HG03196 (cell line): ENCODE data around the gene ODF4.
"Not testable (repeated sequence)": the region's sequence is repeated elsewhere in the genome, so short reads cannot be mapped to it uniquely, and the experiment has no call there.

ENCODE experiments used
- ATAC-seq: cut with Tn5 transposase; IDR thresholded peaks from one replicate; pipeline ENCODE4 v1.9.1; 2021; ENCODE audit not compliant: unreplicated experiment

ODF4 gene

DNA sequence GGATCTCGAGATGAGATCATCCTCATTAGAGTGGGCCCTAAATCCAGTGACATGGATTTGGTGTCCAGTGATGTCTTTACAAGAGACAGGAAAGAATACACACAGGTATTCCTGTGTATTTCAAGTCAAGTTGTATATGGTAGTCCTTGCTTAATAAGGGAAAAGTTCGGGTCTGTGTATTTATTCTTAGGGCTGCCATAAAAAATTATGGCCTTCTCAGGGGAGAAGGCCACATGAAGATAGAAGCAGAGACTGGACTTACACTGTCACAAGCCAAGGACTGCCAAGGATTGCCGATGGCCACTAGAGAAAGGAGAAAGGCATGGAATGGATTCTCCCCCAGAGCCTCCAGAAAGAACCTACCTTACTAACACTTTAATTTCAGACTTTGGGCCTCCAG lies 28.6 kb downstream of the ODF4 start:
- no peak for ATAC-seq

DNA sequence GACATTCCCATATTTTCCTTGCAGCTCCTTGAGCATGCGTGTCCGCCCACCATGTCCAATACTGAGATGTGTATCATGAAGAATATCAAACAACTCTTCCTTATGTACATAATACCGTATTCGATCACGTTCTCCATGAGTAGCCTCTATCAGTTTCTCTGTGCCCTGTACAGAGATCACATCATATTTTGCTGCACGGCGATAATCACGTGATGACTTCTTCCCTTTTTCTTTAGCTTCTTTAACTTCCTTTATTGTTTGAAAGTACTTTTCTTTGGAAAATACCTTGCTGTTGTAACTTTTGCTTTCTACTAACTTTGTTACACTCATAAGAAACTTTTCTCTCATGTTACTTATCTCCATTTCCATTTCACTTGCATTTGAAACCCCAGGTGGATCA lies 30.3 kb downstream of the ODF4 start:
- ATAC-seq, result no peak

DNA sequence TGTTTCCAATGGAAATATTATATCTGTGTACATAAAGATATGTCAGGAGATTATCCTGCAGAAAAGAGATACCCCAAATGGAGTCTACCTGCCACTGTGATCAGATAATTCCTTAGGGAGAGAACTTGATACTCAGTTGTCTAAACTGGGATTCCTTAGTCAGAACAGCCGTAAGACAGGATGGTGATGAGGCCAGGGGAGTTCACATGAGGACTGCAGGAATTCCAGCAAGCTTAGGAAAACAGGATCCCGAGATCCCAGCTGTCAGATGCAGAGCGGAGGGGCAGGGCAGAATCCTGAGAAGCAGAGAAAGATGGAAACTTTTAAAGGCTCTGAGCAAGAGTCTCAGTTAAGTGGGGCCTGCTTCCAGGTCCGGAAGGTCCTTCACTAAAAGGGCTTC lies 32.1 kb downstream of the ODF4 start:
- ATAC-seq, result no peak

DNA sequence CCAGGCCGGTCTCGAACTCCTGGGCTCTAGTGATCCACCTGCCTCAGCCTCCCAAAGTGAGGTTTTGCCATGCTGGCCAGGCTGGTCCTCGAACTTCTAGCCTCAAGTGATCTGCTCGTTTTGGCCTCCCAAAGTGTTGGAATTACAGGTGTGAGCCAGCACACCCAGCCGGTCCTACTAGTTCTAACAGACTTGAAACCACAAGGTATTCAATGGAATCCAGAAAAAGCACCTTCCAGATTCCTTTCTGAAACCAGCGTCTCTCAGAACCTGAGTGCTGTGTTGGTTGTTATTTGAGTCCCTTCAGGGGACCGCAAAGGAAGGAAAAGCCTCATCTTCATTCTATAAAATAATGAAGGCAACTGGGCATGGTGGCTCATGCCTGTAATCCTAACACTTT lies 32.8 kb downstream of the ODF4 start:
- no peak for ATAC-seq

DNA sequence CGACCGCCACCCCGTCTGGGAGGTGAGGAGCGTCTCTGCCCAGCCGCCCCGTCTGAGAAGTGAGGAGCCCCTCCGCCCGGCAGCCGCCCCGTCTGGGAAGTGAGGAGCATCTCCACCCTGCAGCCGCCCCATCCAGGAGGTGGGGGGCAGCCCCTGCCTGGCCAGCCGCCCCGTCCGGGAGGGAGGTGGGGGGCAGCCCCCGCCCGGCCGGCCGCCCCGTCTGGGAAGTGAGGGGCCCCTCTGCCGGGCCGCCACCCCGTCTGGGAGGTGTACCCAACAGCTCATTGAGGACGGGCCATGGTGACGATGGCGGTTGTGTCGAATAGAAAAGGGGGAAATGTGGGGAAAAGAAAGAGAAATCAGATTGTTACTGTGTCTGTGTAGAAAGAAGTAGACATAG lies 34.2 kb downstream of the ODF4 start:
- ATAC-seq, result not testable (repeated sequence)

DNA sequence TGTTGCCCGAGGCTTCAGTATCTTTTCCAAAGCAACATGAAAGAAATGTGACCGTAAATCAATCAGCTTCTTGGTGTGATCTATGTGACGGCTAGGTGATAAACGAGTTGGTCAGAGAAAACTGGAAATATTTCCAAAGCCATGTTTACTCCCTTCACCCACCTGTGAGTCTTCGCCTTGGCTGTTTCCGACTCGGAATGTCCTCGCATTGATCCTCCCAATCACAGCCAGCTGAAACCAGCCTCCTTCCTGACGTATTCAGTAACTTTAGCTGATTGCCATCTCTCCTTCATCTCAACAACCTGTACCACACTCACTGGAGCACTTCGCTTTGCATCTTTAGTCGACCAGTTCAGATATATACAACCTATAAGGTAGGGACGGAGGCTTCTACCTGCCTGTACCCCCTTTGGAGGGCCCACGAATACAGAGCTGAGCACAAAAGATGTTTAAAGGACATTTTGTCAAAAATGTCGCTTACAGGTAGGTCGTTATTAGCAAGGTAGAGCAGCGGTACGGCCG lies 36.2 kb downstream of the ODF4 start:
- no peak for ATAC-seq

DNA sequence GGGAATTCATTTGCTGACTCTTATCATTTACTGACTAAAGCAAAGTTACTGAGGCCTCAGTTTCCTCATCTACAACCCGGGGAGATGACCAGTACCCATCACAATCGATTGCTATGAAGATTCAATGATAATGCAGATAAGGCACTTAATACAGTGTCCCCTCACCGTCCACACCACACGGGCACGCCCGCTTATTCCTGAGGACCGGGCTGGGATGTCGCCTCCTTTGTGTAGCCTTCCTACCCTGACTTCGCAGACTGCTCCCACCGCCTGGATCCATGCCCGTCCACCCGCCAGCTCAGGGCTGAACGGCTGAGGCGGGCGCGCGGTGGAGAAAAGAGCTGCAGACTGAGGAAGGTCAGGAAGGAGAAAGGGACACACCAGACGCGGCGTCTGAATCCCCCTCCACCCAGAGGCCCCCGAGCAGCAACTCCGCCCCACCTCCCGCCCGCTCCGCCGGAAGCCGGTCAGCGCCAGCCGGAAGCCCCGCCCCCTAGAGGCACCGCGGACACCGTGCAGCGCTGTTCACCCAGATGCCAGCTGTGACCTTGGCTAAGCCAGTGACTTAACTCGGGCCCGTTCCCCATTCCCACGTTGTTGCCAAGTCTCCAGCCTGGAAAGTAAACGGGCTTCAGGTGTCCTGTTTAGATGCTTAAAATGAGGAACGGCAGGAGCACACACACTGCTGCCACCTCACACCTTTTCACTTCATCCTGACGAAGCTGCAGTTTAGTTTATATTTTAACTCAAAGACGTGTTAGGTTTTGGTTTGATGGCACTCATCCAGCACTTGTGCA lies 36.8 kb downstream of the ODF4 start, which contains the start of gene KRABD2:
TSS of gene KRABD2 (minus strand) at position 434 of the 797 bp plus-strand sequence.
- peak; percentile 91 for ATAC-seq

DNA sequence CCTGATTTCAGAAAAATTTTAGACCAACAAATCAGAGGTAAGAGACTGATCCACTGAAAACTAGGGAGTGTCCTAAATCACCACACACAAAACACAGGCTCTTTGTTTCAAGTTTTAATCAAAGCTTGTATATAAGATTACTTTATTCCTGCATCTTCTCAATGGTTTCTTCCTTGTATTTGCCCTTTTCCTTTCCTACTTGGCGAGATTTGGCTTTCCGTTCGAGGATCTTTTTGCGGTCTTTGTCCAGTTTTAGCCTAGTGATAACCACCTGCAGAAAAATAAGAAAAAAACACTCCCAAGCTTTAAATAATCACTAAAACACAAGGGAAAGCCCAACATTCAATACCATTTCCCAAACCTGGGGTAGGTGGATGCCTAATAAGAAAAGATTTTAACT lies 37.8 kb downstream of the ODF4 start:
- no peak for ATAC-seq

DNA sequence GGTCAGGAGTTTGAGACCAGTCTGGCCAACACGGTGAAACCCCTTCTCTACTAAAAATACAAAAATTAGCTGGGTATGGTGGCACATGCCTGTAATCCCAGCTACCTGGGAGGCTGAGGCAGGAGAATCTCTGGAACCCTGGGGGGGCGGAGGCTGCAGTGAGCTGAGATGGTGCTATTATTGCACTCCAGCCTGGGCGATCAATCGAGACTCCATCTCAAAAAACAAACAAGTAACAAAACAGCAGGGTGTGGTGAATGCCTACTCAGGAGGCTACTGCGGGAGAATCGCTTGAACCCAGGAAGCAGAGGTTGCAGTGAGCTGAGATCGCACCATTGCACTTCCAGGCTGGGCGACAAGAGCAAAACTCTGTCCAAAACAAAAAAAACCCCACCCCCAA lies 38.5 kb downstream of the ODF4 start:
- not testable (repeated sequence) for ATAC-seq

DNA sequence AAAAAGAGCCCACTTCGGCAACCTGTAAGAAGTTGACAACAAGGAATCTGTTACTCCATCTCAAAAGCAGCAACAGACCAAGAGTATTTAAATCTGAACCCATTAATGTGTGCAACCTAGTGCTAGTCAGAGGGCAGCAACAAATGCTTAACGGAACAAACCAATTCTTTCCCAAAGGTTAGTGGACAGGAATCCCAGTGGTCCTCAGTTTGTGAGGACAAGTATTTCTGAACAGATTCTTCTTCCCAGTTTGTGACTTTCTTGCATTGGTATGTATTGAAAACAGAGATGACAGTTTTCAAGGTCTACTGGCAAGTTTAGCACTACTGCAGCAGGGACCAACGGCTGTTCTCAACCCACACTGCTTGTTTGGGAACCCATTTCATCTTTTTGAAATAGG lies 40.4 kb downstream of the ODF4 start:
- ATAC-seq, result no peak

DNA sequence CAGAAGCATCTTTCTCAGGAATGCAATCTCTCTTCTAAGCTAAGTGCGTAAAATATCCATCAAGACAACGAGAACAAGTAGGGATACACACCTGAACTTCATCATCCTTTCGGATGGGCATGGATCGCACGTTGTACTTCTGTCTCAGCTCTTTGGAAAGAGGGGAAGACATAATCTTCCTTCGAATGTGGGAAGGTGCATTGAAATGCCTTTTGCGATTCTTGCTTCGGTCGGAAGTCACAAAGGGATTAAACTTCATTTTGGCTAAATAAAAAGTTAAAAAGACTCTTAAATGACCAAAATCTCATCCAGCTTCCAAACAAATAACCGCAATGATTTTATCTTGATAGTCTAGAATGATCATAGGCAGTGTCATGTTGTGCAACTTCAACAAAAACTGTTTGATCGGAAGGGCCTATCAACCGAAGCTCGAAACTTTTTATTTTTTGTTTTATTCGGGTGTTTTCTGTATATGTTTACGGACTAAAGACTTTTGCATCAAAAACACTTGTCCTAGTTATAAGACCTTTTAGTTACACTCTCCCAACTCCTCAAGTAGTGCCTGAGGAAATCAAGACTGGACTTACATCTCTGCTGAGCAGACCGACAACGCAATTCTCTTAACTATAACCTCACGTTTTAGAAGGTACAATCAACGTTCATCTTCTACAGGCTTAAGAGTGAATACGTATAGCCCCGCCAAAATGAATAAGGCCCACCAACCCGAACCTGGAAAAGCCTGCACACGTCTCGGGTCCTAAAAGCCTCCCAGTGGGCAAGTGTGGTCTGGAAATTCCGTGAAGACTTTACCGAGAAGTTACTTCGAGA lies 42.6 kb downstream of the ODF4 start:
- no peak for ATAC-seq

DNA sequence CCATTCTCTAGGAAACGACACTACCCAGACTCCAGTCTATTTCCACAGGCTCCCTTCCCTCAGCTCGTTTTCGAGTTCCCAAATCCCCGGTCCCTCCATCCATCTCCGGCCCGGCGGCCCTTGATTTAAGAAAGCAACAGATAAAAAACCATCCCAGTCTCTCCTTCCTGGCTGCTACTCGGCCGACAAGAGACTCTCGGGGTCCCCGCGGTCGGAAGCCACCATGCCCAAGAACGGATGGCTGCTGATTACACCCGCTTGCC lies 43.2 kb downstream of the ODF4 start:
- no peak for ATAC-seq

DNA sequence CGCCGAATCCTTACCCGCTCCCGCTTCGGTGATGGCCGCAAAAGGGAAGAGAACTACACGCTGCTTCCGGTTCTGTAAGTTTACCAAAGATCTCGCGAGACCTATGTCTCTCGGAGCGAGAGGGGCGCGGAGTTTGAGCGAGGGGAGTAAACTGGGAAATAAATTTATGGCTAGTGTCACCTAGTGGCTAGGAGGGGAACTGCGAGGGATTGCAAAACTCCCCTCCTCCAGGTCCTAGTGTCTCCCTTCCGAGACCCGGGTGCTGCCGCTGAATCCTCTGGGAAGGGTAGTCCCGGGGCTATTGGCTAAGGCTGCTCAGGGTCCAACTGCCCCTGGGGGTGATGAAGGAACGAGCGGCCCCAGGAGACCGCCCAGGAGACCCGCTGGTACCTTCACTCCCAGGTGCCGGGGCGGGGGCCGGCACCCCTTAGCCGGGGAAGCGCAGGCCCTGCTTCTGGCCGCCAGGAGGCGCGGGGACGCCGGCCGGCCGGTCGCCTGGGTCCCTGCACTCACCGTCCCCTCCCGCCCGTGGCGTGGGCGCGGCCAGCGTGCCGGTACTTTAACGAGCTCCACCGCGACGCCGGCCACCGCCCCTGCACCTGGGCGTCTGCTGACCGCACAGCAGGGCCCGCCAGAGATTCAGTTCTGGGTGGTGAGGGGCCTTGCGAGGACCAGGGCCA lies 43.6 kb downstream of the ODF4 start, which contains the start of gene RPL26:
TSS of gene RPL26 (minus strand) at position 51 of the 680 bp plus-strand sequence. CDS start 883 bp downstream, outside the sequence.
- ATAC-seq, result peak; percentile 92

DNA sequence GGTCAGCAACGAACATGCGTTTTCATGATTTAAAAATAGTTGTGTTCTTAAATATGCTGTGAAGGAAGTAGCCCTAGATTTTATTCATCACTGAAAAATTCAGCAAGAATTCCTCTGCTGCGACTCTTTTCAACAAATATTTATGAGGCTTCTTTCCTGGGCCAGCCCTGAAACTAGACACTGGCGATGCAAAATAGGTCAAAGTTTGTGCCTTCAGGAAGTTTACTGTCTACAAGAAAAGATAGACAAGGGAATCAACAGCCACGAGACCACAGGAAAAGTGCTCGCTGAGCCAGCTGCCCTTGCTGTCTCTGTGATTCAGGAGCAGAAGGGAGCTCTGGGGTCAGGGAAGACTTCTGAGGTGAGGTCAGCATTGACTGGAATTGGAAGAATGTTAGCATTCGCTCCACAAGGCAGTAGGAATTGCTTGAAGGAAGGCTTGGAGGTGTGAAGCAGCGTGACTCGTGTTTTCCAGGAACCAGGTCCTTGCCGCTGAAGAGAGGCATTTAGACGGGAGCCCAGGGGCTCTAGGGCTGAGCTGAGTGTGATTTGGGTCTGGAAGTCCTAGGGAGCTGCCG lies 45.2 kb downstream of the ODF4 start:
- ATAC-seq, result no peak

DNA sequence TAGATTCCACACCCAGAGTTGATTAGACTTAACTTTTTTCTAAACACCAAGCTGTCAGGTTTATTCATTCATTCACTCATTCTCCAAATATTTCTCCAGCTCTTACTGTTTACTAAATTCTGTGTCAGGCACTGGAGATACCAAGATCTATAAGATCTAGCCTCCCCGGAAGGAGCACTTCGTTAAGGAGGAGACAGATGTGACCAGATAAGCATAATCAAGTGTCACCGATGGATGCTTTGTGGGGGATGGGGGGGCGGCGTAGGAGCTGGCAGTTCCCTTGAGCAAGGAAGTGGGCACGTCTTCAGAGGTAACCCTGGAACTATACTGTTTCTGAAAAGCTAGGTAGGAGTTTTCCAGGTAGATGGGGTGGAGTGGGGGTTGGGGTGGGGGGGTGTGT lies 47.2 kb downstream of the ODF4 start:
- no peak for ATAC-seq

DNA sequence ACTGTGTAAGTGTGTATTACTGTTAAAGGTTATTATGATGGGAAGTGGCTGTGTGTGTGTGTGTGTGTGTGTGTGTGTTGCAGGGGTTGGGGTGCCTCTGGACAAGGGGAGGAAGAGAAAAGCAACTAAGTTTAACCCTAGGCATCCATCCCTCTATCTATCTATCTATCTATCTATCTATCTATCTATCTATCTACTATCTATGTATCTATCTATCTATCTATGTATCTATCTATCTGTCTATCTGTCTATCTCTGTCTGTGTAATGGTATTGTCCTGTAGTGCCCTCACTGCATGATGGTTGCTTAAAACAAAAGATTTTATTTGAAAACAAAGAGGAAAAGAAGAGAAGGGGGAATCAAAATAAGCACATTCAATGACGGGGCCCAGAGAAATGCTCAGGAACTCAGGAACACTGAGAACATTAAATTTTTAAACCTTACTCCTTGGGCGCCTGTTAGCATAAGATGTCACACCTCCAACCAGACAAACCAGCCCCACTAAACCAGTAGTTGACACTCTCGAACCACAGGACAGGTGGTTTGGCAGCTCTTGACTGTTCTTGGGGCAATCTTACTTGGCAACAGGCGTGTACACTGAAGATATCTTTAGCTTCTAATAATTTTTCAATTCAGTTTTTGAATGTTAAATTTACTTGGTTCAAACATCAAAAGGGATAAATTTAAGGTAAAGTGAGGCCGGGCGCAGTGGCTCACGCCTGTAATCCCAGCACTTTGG lies 48.4 kb downstream of the ODF4 start:
- no peak for ATAC-seq

DNA sequence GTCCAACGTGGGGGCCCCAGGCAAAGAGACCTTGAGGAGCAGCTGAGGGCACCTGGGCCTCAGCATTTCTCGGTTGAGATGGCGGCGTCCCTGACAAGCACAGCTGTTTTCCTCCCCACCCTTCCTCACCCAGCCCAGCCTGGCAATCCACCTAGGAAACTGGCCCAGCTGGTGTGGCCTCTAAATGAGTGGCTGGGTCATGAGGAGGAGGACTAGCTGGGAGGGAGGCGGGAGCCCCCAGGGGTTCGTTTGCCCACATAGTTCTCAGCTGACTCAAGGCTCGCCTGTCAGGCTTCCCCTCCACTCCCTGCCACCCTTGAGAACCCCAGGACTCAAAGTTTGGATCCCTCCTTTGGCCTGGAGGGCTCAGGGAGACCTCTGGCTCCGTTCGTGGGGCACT lies 52.1 kb downstream of the ODF4 start:
- ATAC-seq, result no peak

DNA sequence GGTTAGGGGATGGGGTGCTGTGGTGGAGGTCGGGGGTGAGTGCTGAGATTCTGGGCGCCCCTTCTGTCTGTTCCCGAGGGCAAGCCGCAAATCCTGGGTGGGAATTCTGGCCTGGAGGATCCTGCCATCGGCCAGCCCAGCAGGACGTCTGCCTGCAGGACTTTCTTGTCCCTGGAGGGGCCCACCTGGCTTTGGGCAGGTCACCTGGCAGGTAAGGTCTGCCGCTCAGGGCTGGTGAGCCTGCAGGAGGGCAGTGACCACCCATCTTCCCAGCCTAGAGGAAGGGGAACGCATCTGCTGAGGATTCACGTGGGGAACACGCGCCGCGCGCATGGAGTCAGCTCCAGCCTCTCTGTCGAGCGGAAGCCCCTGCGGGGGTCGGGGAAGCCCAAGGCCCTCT lies 52.6 kb downstream of the ODF4 start:
- no peak for ATAC-seq

DNA sequence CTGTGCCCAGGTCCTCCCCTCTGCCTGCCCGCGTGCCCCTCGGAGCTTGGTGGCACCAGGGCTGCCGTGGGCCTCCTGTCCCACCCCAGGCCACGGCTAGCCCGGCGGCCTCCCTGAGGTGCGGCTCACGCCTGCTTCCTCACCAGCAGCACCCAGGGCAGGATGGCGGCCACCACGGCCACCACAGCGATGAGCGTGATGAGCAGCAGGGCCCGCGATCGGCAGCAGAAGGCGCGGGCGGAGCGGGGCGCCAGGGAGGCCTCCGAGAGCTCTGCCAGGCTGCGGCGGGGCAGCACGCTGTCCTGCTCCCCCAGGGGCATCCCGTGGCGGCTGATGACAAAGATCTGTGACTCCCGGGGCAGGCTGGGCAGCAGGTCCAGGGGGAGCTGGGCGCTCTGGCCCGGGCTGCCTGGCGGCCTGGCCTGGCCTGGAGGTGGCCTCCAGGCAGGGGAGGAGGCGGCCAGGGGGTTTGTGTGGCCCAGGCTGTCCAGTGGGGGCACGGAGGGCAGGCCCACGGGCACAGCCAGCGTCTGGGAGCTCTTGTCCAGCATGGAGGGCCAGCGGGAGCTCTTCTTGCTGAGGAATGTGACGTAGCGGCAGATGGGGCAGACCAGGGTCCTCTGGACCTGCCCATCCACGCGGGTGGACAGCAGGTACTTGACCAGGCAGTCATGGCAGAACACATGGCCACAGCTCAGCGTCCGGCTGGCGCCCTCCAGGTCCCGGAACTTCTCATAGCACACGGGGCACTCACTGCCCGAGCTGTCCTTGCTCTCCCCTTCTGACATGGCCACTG lies 53.2 kb downstream of the ODF4 start:
- no peak for ATAC-seq
